ENCODE data around the gene CSTPP1.

CSTPP1 gene

DNA sequence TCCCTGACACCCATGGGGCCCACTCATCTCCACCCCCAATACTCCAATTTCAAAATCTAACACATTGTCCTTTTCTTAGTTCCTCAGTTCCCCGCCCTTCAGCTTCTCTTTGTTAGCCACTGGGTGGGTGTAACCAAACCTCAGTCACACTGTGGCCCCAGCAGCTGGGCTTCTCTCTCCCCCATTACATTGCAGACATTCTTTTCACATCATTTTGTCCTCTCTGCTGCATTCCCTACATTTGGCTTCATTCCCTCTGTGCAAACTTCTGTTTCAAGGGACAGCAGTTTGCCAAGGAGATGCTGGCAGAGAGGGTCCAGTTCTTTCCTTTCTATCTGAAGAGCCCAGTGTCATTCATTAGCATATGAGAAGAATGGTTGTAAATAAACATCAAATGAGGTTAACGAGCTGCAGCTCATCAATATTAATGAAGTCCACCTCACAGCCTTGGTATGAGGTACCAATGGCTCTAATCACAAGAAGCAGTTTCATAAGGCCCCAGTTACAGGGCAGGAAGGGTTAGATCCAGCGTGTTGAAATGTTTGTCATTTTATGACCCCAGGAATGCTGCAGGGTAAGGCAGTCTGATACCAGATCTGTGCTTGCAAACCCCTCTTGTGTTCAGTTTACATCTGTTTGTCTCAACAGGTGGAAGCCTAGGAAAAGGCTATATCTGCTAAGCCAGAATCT lies 167.8 kb downstream of the CSTPP1 start:
- Histone ChIP-seq H3K27me3 (ENCODE audit: insufficient read depth, low read length, poor library complexity) (no peaks in the 10 kb centered on the region), H3K4me3 (ENCODE audit: low read depth in 1 of 2, low read length in 2 of 2) (no peak overlapping the region), H2AFZ (ENCODE audit: low read depth, low read length) (no peak overlapping the region), H4K20me1 (ENCODE audit: insufficient read depth, low read length) (no peaks in the 10 kb centered on the region), H3K27ac (ENCODE audit: low read length) (no peak overlapping the region), H3K79me2 (ENCODE audit: insufficient read depth, low read length) (no peaks in the 10 kb centered on the region), H3K4me1 (ENCODE audit: insufficient read depth, low read length) (no peaks in the 10 kb centered on the region), H3K9ac (ENCODE audit: low read depth, low read length) (no peak overlapping the region), H3K9me3 (ENCODE audit: insufficient read depth, low read length, severe bottlenecking) (no peaks in the 10 kb centered on the region), H3K36me3 (ENCODE audit: insufficient read depth, low read length) (no peaks in the 10 kb centered on the region), H3K4me2 (ENCODE audit: insufficient read depth, low read length) (no peak overlapping the region)
- TF ChIP-seq, protein P1, sequence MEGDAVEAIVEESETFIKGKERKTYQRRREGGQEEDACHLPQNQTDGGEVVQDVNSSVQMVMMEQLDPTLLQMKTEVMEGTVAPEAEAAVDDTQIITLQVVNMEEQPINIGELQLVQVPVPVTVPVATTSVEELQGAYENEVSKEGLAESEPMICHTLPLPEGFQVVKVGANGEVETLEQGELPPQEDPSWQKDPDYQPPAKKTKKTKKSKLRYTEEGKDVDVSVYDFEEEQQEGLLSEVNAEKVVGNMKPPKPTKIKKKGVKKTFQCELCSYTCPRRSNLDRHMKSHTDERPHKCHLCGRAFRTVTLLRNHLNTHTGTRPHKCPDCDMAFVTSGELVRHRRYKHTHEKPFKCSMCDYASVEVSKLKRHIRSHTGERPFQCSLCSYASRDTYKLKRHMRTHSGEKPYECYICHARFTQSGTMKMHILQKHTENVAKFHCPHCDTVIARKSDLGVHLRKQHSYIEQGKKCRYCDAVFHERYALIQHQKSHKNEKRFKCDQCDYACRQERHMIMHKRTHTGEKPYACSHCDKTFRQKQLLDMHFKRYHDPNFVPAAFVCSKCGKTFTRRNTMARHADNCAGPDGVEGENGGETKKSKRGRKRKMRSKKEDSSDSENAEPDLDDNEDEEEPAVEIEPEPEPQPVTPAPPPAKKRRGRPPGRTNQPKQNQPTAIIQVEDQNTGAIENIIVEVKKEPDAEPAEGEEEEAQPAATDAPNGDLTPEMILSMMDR (IDR thresholded peaks at IDR 0.05; ENCODE audit: borderline replicate concordance, extremely low read depth, low read length, poor library complexity, severe bottlenecking) = no peak
- no peak for TF ChIP-seq EZH2 (IDR thresholded peaks at IDR 0.05; ENCODE audit: borderline replicate concordance, low read depth, low read length, severe bottlenecking)
- no peak for ATAC-seq (ENCODE audit: insufficient read depth, low read depth)
- no peak for DNase-seq

DNA sequence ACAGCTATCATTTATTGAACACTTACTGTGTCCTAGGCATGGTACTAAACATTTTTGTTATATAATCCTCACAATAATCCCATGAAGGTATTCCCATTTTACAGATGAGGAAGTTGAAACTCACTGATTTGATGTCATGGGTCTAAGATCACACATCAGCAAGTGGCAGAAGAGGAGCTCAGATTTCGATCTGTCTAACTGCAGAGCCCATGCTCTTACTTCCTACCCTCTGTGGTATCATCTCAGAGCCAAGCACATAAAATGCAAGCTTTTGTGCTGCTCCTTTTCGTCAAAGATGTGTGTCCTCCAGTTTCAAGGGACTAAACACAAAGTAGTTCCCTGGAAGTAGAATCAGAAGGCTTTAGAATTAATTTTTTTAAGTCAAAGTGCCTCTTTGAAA lies 169.0 kb downstream of the CSTPP1 start:
- Histone ChIP-seq H3K36me3 (ENCODE audit: insufficient read depth, low read length) (no peaks in the 10 kb centered on the region), H3K27me3 (ENCODE audit: insufficient read depth, low read length, poor library complexity) (no peaks in the 10 kb centered on the region), H3K9ac (ENCODE audit: low read depth, low read length) (no peak overlapping the region), H3K27ac (ENCODE audit: low read length) (no peak overlapping the region), H3K4me2 (ENCODE audit: insufficient read depth, low read length) (no peak overlapping the region), H3K4me1 (ENCODE audit: insufficient read depth, low read length) (no peaks in the 10 kb centered on the region), H4K20me1 (ENCODE audit: insufficient read depth, low read length) (no peaks in the 10 kb centered on the region), H2AFZ (ENCODE audit: low read depth, low read length) (no peak overlapping the region), H3K4me3 (ENCODE audit: low read depth in 1 of 2, low read length in 2 of 2) (no peak overlapping the region), H3K79me2 (ENCODE audit: insufficient read depth, low read length) (no peaks in the 10 kb centered on the region), H3K9me3 (ENCODE audit: insufficient read depth, low read length, severe bottlenecking) (no peaks in the 10 kb centered on the region)
- DNase-seq (no peak), ATAC-seq (ENCODE audit: insufficient read depth, low read depth) (no peak)
- no peak for TF ChIP-seq EZH2 (IDR thresholded peaks at IDR 0.05; ENCODE audit: borderline replicate concordance, low read depth, low read length, severe bottlenecking)

DNA sequence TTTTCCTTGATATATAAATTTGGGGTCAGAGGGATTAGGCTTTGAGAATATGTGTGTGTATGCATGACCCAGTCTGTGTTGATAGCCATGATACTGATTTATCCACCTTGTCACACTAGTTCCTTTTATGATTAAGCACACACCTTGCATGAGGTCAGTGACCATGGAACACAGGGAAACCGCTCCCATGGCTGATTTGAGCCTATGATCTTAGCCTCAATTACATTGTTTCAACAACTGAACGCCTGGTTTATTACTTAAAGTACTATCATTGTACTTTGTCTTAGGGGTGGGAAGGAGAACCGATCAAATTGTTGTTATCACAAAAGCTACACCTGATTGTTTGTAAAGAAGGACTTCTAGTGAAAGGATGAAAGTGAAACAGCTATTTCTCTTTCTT lies 169.4 kb downstream of the CSTPP1 start:
- Histone ChIP-seq H3K4me1 (ENCODE audit: insufficient read depth, low read length) (no peaks in the 10 kb centered on the region), H3K9me3 (ENCODE audit: insufficient read depth, low read length, severe bottlenecking) (no peaks in the 10 kb centered on the region), H4K20me1 (ENCODE audit: insufficient read depth, low read length) (no peaks in the 10 kb centered on the region), H3K36me3 (ENCODE audit: insufficient read depth, low read length) (no peaks in the 10 kb centered on the region), H3K4me3 (ENCODE audit: low read depth in 1 of 2, low read length in 2 of 2) (no peak overlapping the region), H3K27me3 (ENCODE audit: insufficient read depth, low read length, poor library complexity) (no peaks in the 10 kb centered on the region), H3K79me2 (ENCODE audit: insufficient read depth, low read length) (no peaks in the 10 kb centered on the region), H2AFZ (ENCODE audit: low read depth, low read length) (no peak overlapping the region), H3K9ac (ENCODE audit: low read depth, low read length) (no peak overlapping the region), H3K27ac (ENCODE audit: low read length) (no peak overlapping the region), H3K4me2 (ENCODE audit: insufficient read depth, low read length) (no peak overlapping the region)
- no peak for TF ChIP-seq EZH2 (IDR thresholded peaks at IDR 0.05; ENCODE audit: borderline replicate concordance, low read depth, low read length, severe bottlenecking)
- TF ChIP-seq, protein P1 (IDR thresholded peaks at IDR 0.05; ENCODE audit: borderline replicate concordance, extremely low read depth, low read length, poor library complexity, severe bottlenecking) = no peak
- ATAC-seq (ENCODE audit: insufficient read depth, low read depth) = no peak
- no peak for DNase-seq

DNA sequence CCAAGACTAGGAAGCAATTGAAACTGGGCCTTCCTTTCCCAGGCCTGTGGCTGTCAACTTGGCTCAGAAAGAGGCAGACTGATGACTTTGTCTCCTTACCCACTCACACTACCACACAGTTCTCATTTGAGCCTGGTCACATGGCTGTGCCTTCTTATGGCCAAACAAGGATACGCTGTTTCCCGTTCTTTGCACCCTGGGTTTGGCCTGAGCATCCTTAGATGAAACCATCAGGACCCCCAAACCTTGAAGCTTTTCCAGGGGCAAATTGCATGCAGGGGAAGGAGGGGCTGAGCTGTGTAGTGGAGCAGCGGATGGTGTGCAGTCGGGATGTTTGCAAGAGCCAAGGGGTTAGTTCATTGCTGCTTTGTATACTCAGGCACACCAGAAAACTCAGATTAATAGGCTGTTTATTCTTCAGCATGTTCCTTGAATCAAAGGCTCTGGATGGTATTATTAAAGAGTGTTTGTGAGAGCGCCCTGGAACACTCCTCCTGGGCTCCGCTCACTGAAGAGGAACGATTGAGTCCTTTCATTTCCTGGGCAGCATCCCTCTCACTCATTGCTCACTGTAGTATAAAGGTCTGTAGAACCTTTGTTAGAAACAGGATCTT lies 170.3 kb downstream of the CSTPP1 start:
- ATAC-seq (ENCODE audit: insufficient read depth, low read depth) (no peak), DNase-seq (no peak)
- no peaks in the 10 kb centered on the region for H3K79me2 ChIP-seq (ENCODE audit: insufficient read depth, low read length)
- H3K4me2 ChIP-seq (ENCODE audit: insufficient read depth, low read length) = no peak overlapping the region
- H3K9ac ChIP-seq (ENCODE audit: low read depth, low read length) = no peak overlapping the region
- H3K27me3 ChIP-seq (ENCODE audit: insufficient read depth, low read length, poor library complexity) = no peaks in the 10 kb centered on the region
- no peaks in the 10 kb centered on the region for H3K9me3 ChIP-seq (ENCODE audit: insufficient read depth, low read length, severe bottlenecking)
- no peak overlapping the region for H2AFZ ChIP-seq (ENCODE audit: low read depth, low read length)
- no peaks in the 10 kb centered on the region for H3K4me1 ChIP-seq (ENCODE audit: insufficient read depth, low read length)
- H4K20me1 ChIP-seq (ENCODE audit: insufficient read depth, low read length) = no peaks in the 10 kb centered on the region
- H3K36me3 ChIP-seq (ENCODE audit: insufficient read depth, low read length) = no peaks in the 10 kb centered on the region
- no peak overlapping the region for H3K4me3 ChIP-seq (ENCODE audit: low read depth in 1 of 2, low read length in 2 of 2)
- TF ChIP-seq EZH2 (IDR thresholded peaks at IDR 0.05; ENCODE audit: borderline replicate concordance, low read depth, low read length, severe bottlenecking) = no peak
- TF ChIP-seq, protein P1 (IDR thresholded peaks at IDR 0.05; ENCODE audit: borderline replicate concordance, extremely low read depth, low read length, poor library complexity, severe bottlenecking) = no peak
- H3K27ac ChIP-seq (ENCODE audit: low read length) = no peak overlapping the region

All from DND-41 (cell line).